GM12878 (cell line): ENCODE data around the gene CDC25A. TPM values are rescaled to one million over a fixed set of nuclear protein-coding genes. Genes with fewer than 3 reads are reported as not detected.

Experiments used
- ATAC-seq: fragments of 200-7000 bp; cut with Tn5 transposase; 3 replicates; pipeline ENCODE4 v1.9.1; 2020; ENCODE audit warnings: mild to moderate bottlenecking, moderate library complexity
- BruUV-seq: library from RNA; stranded (reverse); fragments of 400-500 nt; replicated peaks from 2 replicates; lab custom pipeline; 2021; lab: Mats Ljungman, UMichigan
- CTCF ChIA-PET: fragments of 300-600 bp; sonication (Branson Sonifier 250); formaldehyde crosslinking; extraction: SDS; loops from one replicate; lab custom pipeline; 2021; ENCODE audit warnings: inconsistent platforms; lab: Yijun Ruan, JAX
- POLR2A ChIA-PET: fragments of 350-600 bp; formaldehyde crosslinking; extraction: SDS; loops from one replicate; lab custom pipeline; 2021; ENCODE audit warnings: inconsistent platforms; lab: Charles Lee
- RAD21 ChIA-PET: fragments of 300-600 bp; sonication (Branson Sonifier 250); formaldehyde crosslinking; loops from one replicate; lab custom pipeline; 2023; ENCODE audit warnings: antibody characterized with exemption; ENCODE audit not compliant: unreplicated experiment; lab: Charles Lee
- SMC1A ChIA-PET: fragments of 300-600 bp; sonication (Branson Sonifier 250); formaldehyde crosslinking; loops from one replicate; lab custom pipeline; 2023; ENCODE audit not compliant: unreplicated experiment, uncharacterized antibody; lab: Charles Lee
- DNase-seq: peaks from one replicate; pipeline ENCODE4 v3.0.0-alpha.2; 2011; ENCODE audit warnings: low read depth, low spot score
- FAIRE-seq: peaks from 3 replicates; lab custom pipeline; 2011; peaks lifted over from hg19 to GRCh38; lab: Jason Lieb, UNC
- H2AFZ ChIP-seq: 2 replicates; pipeline ENCODE4 v1.6.0; 2011; ENCODE audit warnings: low read depth, low read length, control low read depth; ENCODE audit not compliant: control insufficient read depth
- H3K27ac ChIP-seq: 2 replicates; pipeline ENCODE4 v1.5.1; 2011; ENCODE audit warnings: control low read depth; ENCODE audit not compliant: control insufficient read depth, insufficient read depth
- H3K27me3 ChIP-seq, 2 experiments: replicated peaks in 1 of 2; 2 replicates each; pipeline versions ENCODE4 v1.6.0 to v1.6.1; 2011; ENCODE audit warnings: low read length in 1 of 2; ENCODE audit not compliant: control insufficient read depth in 2 of 2, insufficient read depth in 2 of 2
- H3K36me3 ChIP-seq, 2 experiments: 2 replicates each; pipeline ENCODE4 v1.5.1; 2011; ENCODE audit warnings: low read length in 1 of 2; ENCODE audit not compliant: control insufficient read depth in 2 of 2, insufficient read depth in 2 of 2
- H3K4me1 ChIP-seq: 2 replicates; pipeline ENCODE4 v1.6.1; 2011; ENCODE audit warnings: mild to moderate bottlenecking, low read length, moderate library complexity, mixed read lengths; ENCODE audit not compliant: control insufficient read depth, insufficient read depth
- H3K4me2 ChIP-seq: 2 replicates; pipeline ENCODE4 v1.6.0; 2011; ENCODE audit warnings: control low read depth; ENCODE audit not compliant: control insufficient read depth, insufficient read depth
- H3K4me3 ChIP-seq: fragments of 200-600 bp; sonication (generic); 2 replicates; pipeline ENCODE4 v1.5.1; 2016
- H3K79me2 ChIP-seq: 2 replicates; pipeline ENCODE4 v1.6.0; 2011; ENCODE audit warnings: low read length; ENCODE audit not compliant: control insufficient read depth, insufficient read depth
- H3K9ac ChIP-seq: 2 replicates; pipeline ENCODE4 v1.8.0; 2011; ENCODE audit warnings: low read length, control low read depth, mixed read lengths; ENCODE audit not compliant: control insufficient read depth, insufficient read depth
- H3K9me3 ChIP-seq: replicated peaks from 3 replicates; pipeline ENCODE4 v1.5.1; 2011; ENCODE audit warnings: mild to moderate bottlenecking, low read length; ENCODE audit not compliant: control insufficient read depth, insufficient read depth
- H4K20me1 ChIP-seq: 2 replicates; pipeline ENCODE4 v1.6.0; 2011; ENCODE audit not compliant: control insufficient read depth, insufficient read depth
- IKZF1 ChIP-seq: fragments of 450-650 bp; conservative IDR thresholded peaks from 2 replicates; pipeline ENCODE4 v1.6.1; 2017; ENCODE audit warnings: antibody characterized with exemption, mild to moderate bottlenecking
- NFYA ChIP-seq: IDR thresholded peaks from 2 replicates; pipeline ENCODE4 v1.6.1; 2011; ENCODE audit warnings: low read depth, mild to moderate bottlenecking, low read length, improper control_type of control experiment, borderline replicate concordance
- NR2C2 ChIP-seq: IDR thresholded peaks from 2 replicates; pipeline ENCODE4 v1.6.1; 2011; ENCODE audit warnings: borderline replicate concordance, low read depth; ENCODE audit not compliant: control insufficient read depth, insufficient read length
- PML ChIP-seq: IDR thresholded peaks from 2 replicates; pipeline ENCODE4 v1.6.1; 2012; ENCODE audit warnings: low read length, inconsistent platforms
- POLR2A ChIP-seq: IDR thresholded peaks from 2 replicates; pipeline ENCODE4 v1.6.1; 2011; ENCODE audit warnings: low read depth, mild to moderate bottlenecking, low read length
- SIN3A ChIP-seq: IDR thresholded peaks from 2 replicates; pipeline ENCODE4 v1.6.1; 2012; ENCODE audit warnings: low read depth, low read length, improper control_type of control experiment
- TCF3 ChIP-seq: IDR thresholded peaks from 2 replicates; pipeline ENCODE4 v1.6.1; 2012; ENCODE audit warnings: low read depth, mild to moderate bottlenecking, low read length, borderline replicate concordance; ENCODE audit not compliant: insufficient read depth
- ZBED1 ChIP-seq: IDR thresholded peaks from 2 replicates; pipeline ENCODE4 v1.6.1; 2016; ENCODE audit warnings: borderline replicate concordance
- ZNF622 ChIP-seq: fragments of 450-650 bp; IDR thresholded peaks from 2 replicates; pipeline ENCODE4 v1.6.1; 2017; ENCODE audit warnings: mild to moderate bottlenecking, inconsistent platforms
- WGBS: methylation state at CpG from one replicate; pipeline ENCODE4 v1.1.6; 2016; ENCODE audit warnings: low lambda C conversion rate; ENCODE audit not compliant: insufficient replicate concordance, insufficient coverage; ENCODE audit errors: missing lambda C conversion rate; 5-methylcytosine and 5-hydroxymethylcytosine counted together
- in situ Hi-C: fragments of 300-500 bp; cut with MboI; formaldehyde crosslinking; loops from 9 replicates; pipeline ENCODE4 v1.14.3; 2018; ENCODE audit warnings: mixed read lengths
- intact Hi-C: fragments of 100-400 bp; cut with micrococcal nuclease; formaldehyde crosslinking; loops from one replicate; pipeline ENCODE4 v1.14.2; 2022; ENCODE audit not compliant: unreplicated experiment
- polyA plus RNA-seq, 11 experiments: library from polyadenylated mRNA; depleted of rRNA in 4 of 11; unstranded in 6 of 11; stranded (reverse) in 5 of 11; fragments of >200 nt; fragmentation: Nextera tagmentation in 4 of 11; fragmentation: Illumina TruSeq in 1 of 11; extraction: Ambion mirVana in 4 of 11; extraction: Trizol in 1 of 11; gene quantifications; 1 replicate in 1 of 11; 2 replicates in 10 of 11; pipeline versions ENCODE4 v1.2.1 to v1.2.3, GENCODE V29; 2011 to 2016; ENCODE audit warnings: inconsistent platforms in 2 of 11, missing spikeins in 2 of 11, low read depth in 1 of 11
- total RNA-seq, 4 experiments: library from RNA; depleted of rRNA in 3 of 4; stranded (reverse); fragments of >200 nt in 3 of 4; fragmentation: Illumina TruSeq in 1 of 4; extraction: Trizol in 1 of 4; gene quantifications; 2 replicates each; pipeline versions ENCODE4 v1.2.1 to v1.2.3, GENCODE V29; 2013 to 2021
- TF ChIP-seq, protein P1 (sequence below): fragments of 450-650 bp; IDR thresholded peaks from 2 replicates; pipeline ENCODE4 v1.6.1; 2018; ENCODE audit warnings: mild to moderate bottlenecking, low read depth, moderate library complexity; ENCODE audit not compliant: partially characterized antibody
- TF ChIP-seq, protein P2 (sequence below): fragments of 450-650 bp; formaldehyde crosslinking; IDR thresholded peaks from 2 replicates; pipeline ENCODE4 v1.4.0; 2022; ENCODE audit warnings: mild to moderate bottlenecking, moderate library complexity

The CDC25A gene
- total and polyA plus RNA-seq, 10 of the 15 experiments (the other 5 are each of a cell fraction or from before 2014, with no cell fraction given): 2.9 to 36.6 (median 26.9) TPM

DNA sequence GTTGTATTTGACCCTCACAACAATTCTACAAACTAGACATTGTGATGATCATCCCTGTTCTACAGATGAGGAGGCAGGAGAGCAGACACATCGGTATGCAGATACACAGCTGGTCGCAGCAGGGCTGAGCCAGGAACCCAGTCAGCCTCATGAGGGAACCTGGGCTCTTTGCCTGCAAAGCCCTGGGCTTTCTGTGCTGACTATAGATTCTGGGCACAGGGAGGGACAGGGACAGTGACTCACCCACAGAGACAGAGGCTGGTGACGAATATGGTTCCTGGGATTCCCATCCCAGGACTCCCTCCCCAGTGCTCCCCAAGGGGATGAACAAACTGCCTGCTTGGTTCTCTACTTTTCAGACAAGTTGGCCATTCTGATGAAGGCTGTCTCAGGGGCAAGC, 31.3 kb upstream of the CDC25A start (continued):
- TF ChIP-seq, protein P1, sequence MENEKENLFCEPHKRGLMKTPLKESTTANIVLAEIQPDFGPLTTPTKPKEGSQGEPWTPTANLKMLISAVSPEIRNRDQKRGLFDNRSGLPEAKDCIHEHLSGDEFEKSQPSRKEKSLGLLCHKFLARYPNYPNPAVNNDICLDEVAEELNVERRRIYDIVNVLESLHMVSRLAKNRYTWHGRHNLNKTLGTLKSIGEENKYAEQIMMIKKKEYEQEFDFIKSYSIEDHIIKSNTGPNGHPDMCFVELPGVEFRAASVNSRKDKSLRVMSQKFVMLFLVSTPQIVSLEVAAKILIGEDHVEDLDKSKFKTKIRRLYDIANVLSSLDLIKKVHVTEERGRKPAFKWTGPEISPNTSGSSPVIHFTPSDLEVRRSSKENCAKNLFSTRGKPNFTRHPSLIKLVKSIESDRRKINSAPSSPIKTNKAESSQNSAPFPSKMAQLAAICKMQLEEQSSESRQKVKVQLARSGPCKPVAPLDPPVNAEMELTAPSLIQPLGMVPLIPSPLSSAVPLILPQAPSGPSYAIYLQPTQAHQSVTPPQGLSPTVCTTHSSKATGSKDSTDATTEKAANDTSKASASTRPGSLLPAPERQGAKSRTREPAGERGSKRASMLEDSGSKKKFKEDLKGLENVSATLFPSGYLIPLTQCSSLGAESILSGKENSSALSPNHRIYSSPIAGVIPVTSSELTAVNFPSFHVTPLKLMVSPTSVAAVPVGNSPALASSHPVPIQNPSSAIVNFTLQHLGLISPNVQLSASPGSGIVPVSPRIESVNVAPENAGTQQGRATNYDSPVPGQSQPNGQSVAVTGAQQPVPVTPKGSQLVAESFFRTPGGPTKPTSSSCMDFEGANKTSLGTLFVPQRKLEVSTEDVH: no peak
- no peak for TF ChIP-seq NFYA
- TF ChIP-seq PML: no peak

DNA sequence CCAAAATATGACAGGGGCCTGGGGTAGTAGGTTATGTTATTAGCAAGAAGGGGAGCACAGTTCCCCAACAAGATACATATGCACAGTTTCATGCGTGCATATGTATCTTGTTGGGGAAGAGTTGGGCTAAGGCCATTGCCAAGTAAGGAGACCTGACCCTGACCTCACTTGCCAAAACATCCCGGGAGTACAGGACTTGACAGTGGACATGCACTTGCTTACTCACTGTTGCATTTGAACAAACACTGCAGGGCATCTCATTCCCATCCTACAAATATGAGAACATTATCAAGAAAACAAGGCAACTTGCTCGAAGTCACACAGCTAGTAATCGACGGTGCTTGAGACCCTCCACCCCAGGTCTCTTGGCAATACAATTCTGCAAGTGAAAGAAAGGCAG, 30.3 kb upstream of the CDC25A start:
- no peaks in the 10 kb centered on the region for H3K27me3 ChIP-seq
- ChIA-PET RAD21 (no interaction called here), SMC1A (no interaction called here), POLR2A (no interaction called here), CTCF (no interaction called here)
- in situ Hi-C loops: no loop called here
- TF ChIP-seq SIN3A (no peak), IKZF1 (no peak), ZBED1 (no peak), ZNF622 (no peak), NR2C2 (no peak), TCF3 (no peak), POLR2A (no peak)
- TF ChIP-seq, protein P2, sequence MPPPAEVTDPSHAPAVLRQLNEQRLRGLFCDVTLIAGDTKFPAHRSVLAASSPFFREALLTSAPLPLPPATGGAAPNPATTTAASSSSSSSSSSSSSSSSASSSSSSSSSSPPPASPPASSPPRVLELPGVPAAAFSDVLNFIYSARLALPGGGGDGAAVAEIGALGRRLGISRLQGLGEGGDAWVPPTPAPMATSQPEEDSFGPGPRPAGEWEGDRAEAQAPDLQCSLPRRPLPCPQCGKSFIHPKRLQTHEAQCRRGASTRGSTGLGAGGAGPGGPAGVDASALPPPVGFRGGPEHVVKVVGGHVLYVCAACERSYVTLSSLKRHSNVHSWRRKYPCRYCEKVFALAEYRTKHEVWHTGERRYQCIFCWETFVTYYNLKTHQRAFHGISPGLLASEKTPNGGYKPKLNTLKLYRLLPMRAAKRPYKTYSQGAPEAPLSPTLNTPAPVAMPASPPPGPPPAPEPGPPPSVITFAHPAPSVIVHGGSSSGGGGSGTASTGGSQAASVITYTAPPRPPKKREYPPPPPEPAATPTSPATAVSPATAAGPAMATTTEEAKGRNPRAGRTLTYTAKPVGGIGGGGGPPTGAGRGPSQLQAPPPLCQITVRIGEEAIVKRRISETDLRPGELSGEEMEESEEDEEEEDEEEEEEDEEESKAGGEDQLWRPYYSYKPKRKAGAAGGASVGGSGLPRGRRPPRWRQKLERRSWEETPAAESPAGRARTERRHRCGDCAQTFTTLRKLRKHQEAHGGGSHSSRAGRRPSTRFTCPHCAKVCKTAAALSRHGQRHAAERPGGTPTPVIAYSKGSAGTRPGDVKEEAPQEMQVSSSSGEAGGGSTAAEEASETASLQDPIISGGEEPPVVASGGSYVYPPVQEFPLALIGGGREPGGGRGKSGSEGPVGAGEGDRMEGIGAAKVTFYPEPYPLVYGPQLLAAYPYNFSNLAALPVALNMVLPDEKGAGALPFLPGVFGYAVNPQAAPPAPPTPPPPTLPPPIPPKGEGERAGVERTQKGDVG (CRISPR knock-in tag): no peak
- H3K9ac ChIP-seq: no peak overlapping the region
- H3K79me2 ChIP-seq: no peaks in the 10 kb centered on the region
- no peaks in the 10 kb centered on the region for H3K36me3 ChIP-seq
- no TSS peak for BruUV-seq
- H3K4me3 ChIP-seq: no peak overlapping the region
- H3K9me3 ChIP-seq: no peaks in the 10 kb centered on the region; the same call in 2 of the 3 replicates
- DNase-seq: no peak
- intact Hi-C loops: no loop called here
- peaks cover 23% of the 10 kb centered on the region for H3K4me1 ChIP-seq
- no peak overlapping the region for H3K4me2 ChIP-seq
- H2AFZ ChIP-seq: no peak overlapping the region
- no peak for FAIRE-seq
- no peak overlapping the region for H3K27ac ChIP-seq
- WGBS: 86% methylated on average over 5 of the region's 5 CpGs
- no peaks in the 10 kb centered on the region for H4K20me1 ChIP-seq
- no peak for ATAC-seq
